Heart right ventricle (tissue), 16 donors: Measurements from ENCODE around the gene CLPTM1L. TPM values are rescaled to one million over a fixed set of nuclear protein-coding genes. Genes with fewer than 3 reads are reported as not detected.
A peak's percentile ranks its signal among the peaks of the same experiment; 100 is the strongest.

Experiments
- ATAC-seq, 8 donors: fragments of 200-7000 bp; cut with Tn5 transposase; one replicate each; pipeline ENCODE4 v1.9.1; 2020; ENCODE audit warnings: mild to moderate bottlenecking in 8 of 8, moderate library complexity in 8 of 8, moderate number of reproducible peaks in 1 of 8
- DNase-seq, 2 donors: peaks; one replicate each; pipeline ENCODE4 v3.0.0-alpha.2; 2020
- H3K27ac ChIP-seq, 10 donors: fragments of 200-600 bp; sonication (generic) in 2 of 10; one replicate each; pipeline versions ENCODE4 v1.5.0 to v1.8.0; 2020 to 2022; ENCODE audit warnings: mild to moderate bottlenecking in 3 of 10
- H3K27me3 ChIP-seq, 7 donors: fragments of 200-600 bp; one replicate each; pipeline ENCODE4 v1.8.0; 2021 to 2022; ENCODE audit warnings: mild to moderate bottlenecking in 2 of 7
- H3K36me3 ChIP-seq, 9 donors: fragments of 200-600 bp; sonication (generic) in 1 of 9; one replicate each; pipeline versions ENCODE4 v1.5.0 to v1.8.0; 2020 to 2022; ENCODE audit warnings: mild to moderate bottlenecking in 2 of 9
- H3K4me1 ChIP-seq, 9 donors: fragments of 200-600 bp; sonication (generic) in 1 of 9; one replicate each; pipeline versions ENCODE4 v1.5.0 to v1.8.0; 2020 to 2022; ENCODE audit warnings: mild to moderate bottlenecking in 4 of 9
- H3K4me3 ChIP-seq, 10 donors: fragments of 200-600 bp; sonication (generic) in 2 of 10; one replicate each; pipeline versions ENCODE4 v1.5.0 to v1.8.0; 2020 to 2022; ENCODE audit warnings: mild to moderate bottlenecking in 7 of 10, moderate library complexity in 2 of 10
- H3K9me3 ChIP-seq, 11 donors: fragments of 200-600 bp in 10 of 11; sonication (generic) in 2 of 11; one replicate each; pipeline versions ENCODE4 v1.5.0 to v1.8.0; 2013 to 2022; ENCODE audit warnings: mild to moderate bottlenecking in 2 of 11, control low read depth in 1 of 11, moderate library complexity in 1 of 11
- CTCF ChIP-seq, 9 donors: fragments of 200-600 bp; sonication (generic) in 2 of 9; IDR thresholded peaks; one replicate each; pipeline versions ENCODE4 v1.5.0 to v1.8.0; 2021 to 2022; ENCODE audit warnings: antibody characterized with exemption in 9 of 9, mild to moderate bottlenecking in 5 of 9, moderate library complexity in 1 of 9
- WGBS, 2 donors: extraction: QIAGEN DNeasy Blood & Tissue Kit; methylation state at CpG; one replicate each; pipeline ENCODE4 v1.1.7; 2013; ENCODE audit warnings: inconsistent platforms in 1 of 2; 5-methylcytosine and 5-hydroxymethylcytosine counted together
- intact Hi-C, 10 donors: fragments of 100-400 bp; cut with DNase I; formaldehyde crosslinking; loops; one replicate each; pipeline versions ENCODE4 v1.11.1 to v1.14.2; 2022
- polyA plus RNA-seq, 2 donors: library from polyadenylated mRNA; stranded (reverse); fragments of 200-250 nt; gene quantifications; one replicate each; pipeline ENCODE4 v1.2.3, GENCODE V29; 2013
- total RNA-seq, 10 donors: library from RNA; stranded (reverse); fragmentation: NEBNext Ultra II Directional in 3 of 10; extraction: Animal tissue kit (Norgen Biotek cat#: 25700) in 3 of 10; gene quantifications; one replicate each; pipeline versions ENCODE4 v1.2.1 to v1.2.4, GENCODE V29; 2021 to 2023
- donor health status: Arrhythmogenic right ventricular cardiomyopathy.
- donor health status: ischemic (EF 13 %, LVEDD 7.1; RV severe dilation, severe dysfunction).
- donor health status: healthy with polysubstance abuse.
- donor health status: DM: no; HTN: yes; CAD: no.
- donor health status: DM: no; HTN: no; CAD: no.
- donor health status: ischemic (EF 25% LVEDD 6.9; RV normal size, moderate dysfunction).
- donor health status: ischemic (EF 25% LVEDD 5.7; RV mildly dilated, moderate dysfunction).
- donor health status: healthy.
- donor health status: DM: yes; HTN: yes; CAD: no.
- donor health status: Ischemic cardiomyopathy.
- donor health status: ischemic (EF 35%, LVEDD 5.7; RV mildly dilated, moderate dysfunction).
- donor health status: nonischemic (EF 11% LVEDD 7.7; RV severe dilation, severe dysfunction).
- donor health status: DM: yes; HTN: yes; CAD: no.
- donor health status: PGD.
- donor health status: ischemic (EF 29% LVEDD 5.4; RV normal size, mild dysfunction).
- donor health status: nonischemic (EF 23%, LVEDD 6.1; RV moderate dilation, normal function).

The CLPTM1L gene
- total and polyA plus RNA-seq, 12 donors = 21.5 to 78.0 (median 32.5) TPM

- DNase-seq = no peak
- Histone ChIP-seq H3K4me3 (no peak overlapping the region), H3K9me3 (no peaks in the 10 kb centered on the region), H3K36me3 (peaks cover 0 to 62% (median 29%) of the 10 kb centered on the region in 9 donors), H3K27me3 (peaks cover 0 to 5% (median 0%) of the 10 kb centered on the region in 7 donors), H3K4me1 (peaks cover 0 to 25% (median 0%) of the 10 kb centered on the region in 9 donors), H3K27ac (no peak overlapping the region)
- intact Hi-C loops = no loop called here
- WGBS, 2 donors = 93% methylated on average over 26 of the region's 26 CpGs
- ATAC-seq = no peak
- TF ChIP-seq CTCF (IDR thresholded peaks at IDR 0.05) = no peak
Observed at GRCh38 chr5:1317921-1318565, 26.9 kb downstream of the CLPTM1L start.

- DNase-seq = no peak
- Histone ChIP-seq H3K27ac (peak overlapping the region in 1 of 10 donors; percentile 32), H3K4me3 (no peak overlapping the region), H3K36me3 (peaks cover 0 to 49% (median 23%) of the 10 kb centered on the region in 9 donors), H3K27me3 (peaks cover 0 to 8% (median 0%) of the 10 kb centered on the region in 7 donors), H3K4me1 (peaks cover 0 to 31% (median 0%) of the 10 kb centered on the region in 9 donors), H3K9me3 (no peaks in the 10 kb centered on the region)
- peak in 1 of 8 donors; percentile 11 for ATAC-seq
- 66 to 72% methylated on average over 17 of the region's 17 CpGs for WGBS, 2 donors
- intact Hi-C loops = no loop called here
- TF ChIP-seq CTCF (IDR thresholded peaks at IDR 0.05) = no peak
Observed at GRCh38 chr5:1316588-1317340, 28.1 kb downstream of the CLPTM1L start.

- peak overlapping the region in 1 of 10 donors; percentile 26 for H3K4me3 ChIP-seq
- ATAC-seq = peak in 3 of 8 donors; percentile 20 to 38 (median 33)
- peaks cover 0 to 3% (median 0%) of the 10 kb centered on the region in 11 donors for H3K9me3 ChIP-seq
- 34 to 36% methylated on average over 33 of the region's 33 CpGs for WGBS, 2 donors
- peaks cover 0 to 31% (median 0%) of the 10 kb centered on the region in 9 donors for H3K4me1 ChIP-seq
- no peak for TF ChIP-seq CTCF (IDR thresholded peaks at IDR 0.05)
- peaks cover 0 to 41% (median 15%) of the 10 kb centered on the region in 9 donors for H3K36me3 ChIP-seq
- intact Hi-C loops = no loop called here
- H3K27me3 ChIP-seq = peaks cover 0 to 15% (median 0%) of the 10 kb centered on the region in 7 donors
- H3K27ac ChIP-seq = peak overlapping the region in 1 of 10 donors; percentile 61
- no peak for DNase-seq
Observed at GRCh38 chr5:1315709-1316587, 29.0 kb downstream of the CLPTM1L start.
